ENCODE results near the gene LYPD3. TPM values are rescaled to one million over a fixed set of nuclear protein-coding genes. Genes with fewer than 3 reads are reported as not detected.
"Not testable (repeated sequence)": the region's sequence is repeated elsewhere in the genome, so short reads cannot be mapped to it uniquely, and the experiment has no call there.

The LYPD3 gene
- total RNA-seq, 4 donors from 2014 or later, result not detected

DNA sequence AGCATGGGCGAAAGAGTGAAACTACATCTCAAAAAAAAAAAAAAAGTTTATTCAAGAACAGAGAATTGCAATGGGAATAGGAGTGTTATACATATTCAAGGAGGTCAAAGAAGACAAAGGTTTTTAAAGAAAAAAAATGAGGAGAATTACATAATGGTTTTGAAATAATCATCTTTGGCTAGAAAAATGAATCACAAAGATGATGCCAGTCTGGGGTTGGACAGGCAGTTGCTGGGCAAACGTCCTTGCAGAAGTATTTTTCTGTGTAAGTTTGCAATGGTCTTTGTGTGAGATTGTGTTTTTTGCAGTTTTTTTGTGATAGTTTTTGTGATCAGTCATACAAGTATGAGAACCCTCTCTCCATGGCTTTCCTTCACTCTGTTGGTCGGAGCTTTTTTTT, 23.7 kb downstream of the LYPD3 start:
- in situ Hi-C loops (cut with MboI; ENCODE audit: low sequenced_read_pairs in 4 of 4), result loop anchor here in 1 of 4 donors (25.0 kb wide), 1 partner anchor 221 kb away; the partner anchor contains the start of gene PLAUR
- intact Hi-C loops (cut with DNase I; ENCODE audit: low total_unique reads), result no loop called here

GRCh38 chr19:43439709-43440063, 25.7 kb downstream of the LYPD3 start:
- H3K27me3 ChIP-seq, result peaks cover 0 to 5% (median 3%) of the 10 kb centered on the region in 3 donors
- peaks cover 0 to 5% of the 10 kb centered on the region in 2 donors for H3K4me1 ChIP-seq
- no peak overlapping the region for H3K27ac ChIP-seq
- DNase-seq (no peak), ATAC-seq (no peak)
- no peaks in the 10 kb centered on the region for H3K36me3 ChIP-seq
- intact Hi-C loops (cut with DNase I; ENCODE audit: low total_unique reads) (no loop called here), in situ Hi-C loops (cut with MboI; ENCODE audit: low sequenced_read_pairs in 4 of 4) (loop anchor here in 1 of 4 donors (25.0 kb wide), 1 partner anchor 223 kb away; the partner anchor contains the start of gene PLAUR)
- H3K9me3 ChIP-seq, result no peaks in the 10 kb centered on the region
- no peak overlapping the region for H3K4me3 ChIP-seq
- TF ChIP-seq CTCF (IDR thresholded peaks at IDR 0.05 in 4 of 5, conservative IDR thresholded peaks at IDR 0.05 in 1 of 5) (no peak), POLR2A (IDR thresholded peaks at IDR 0.05) (no peak)

More for the DNA sequence above, 23.7 kb downstream of the LYPD3 start:
- Histone ChIP-seq H3K4me3 (no peak overlapping the region), H3K4me1 (peaks cover 0 to 5% of the 10 kb centered on the region in 2 donors), H3K9me3 (no peaks in the 10 kb centered on the region), H3K27ac (no peak overlapping the region), H3K27me3 (peaks cover 0 to 5% (median 3%) of the 10 kb centered on the region in 3 donors), H3K36me3 (no peaks in the 10 kb centered on the region)
- ATAC-seq (no peak), DNase-seq (no peak)
- no peak for TF ChIP-seq POLR2A (IDR thresholded peaks at IDR 0.05)

- TF ChIP-seq CTCF (IDR thresholded peaks at IDR 0.05 in 4 of 5, conservative IDR thresholded peaks at IDR 0.05 in 1 of 5) (no peak), POLR2A (IDR thresholded peaks at IDR 0.05) (no peak)
- Histone ChIP-seq H3K27ac (no peak overlapping the region), H3K27me3 (peaks cover 0 to 5% (median 3%) of the 10 kb centered on the region in 3 donors), H3K36me3 (no peaks in the 10 kb centered on the region), H3K9me3 (no peaks in the 10 kb centered on the region), H3K4me3 (no peak overlapping the region), H3K4me1 (peaks cover 0 to 5% of the 10 kb centered on the region in 2 donors)
- DNase-seq, result no peak
- in situ Hi-C loops (cut with MboI; ENCODE audit: low sequenced_read_pairs in 4 of 4) (loop anchor here in 1 of 4 donors (25.0 kb wide), 1 partner anchor 223 kb away; the partner anchor contains the start of gene PLAUR), intact Hi-C loops (cut with DNase I; ENCODE audit: low total_unique reads) (no loop called here)
- no peak for ATAC-seq
Measured at GRCh38 chr19:43439032-43439708, 26.2 kb downstream of the LYPD3 start.

- H3K36me3 ChIP-seq, result no peaks in the 10 kb centered on the region
- ATAC-seq, result no peak
- H3K27me3 ChIP-seq, result peaks cover 0 to 5% (median 3%) of the 10 kb centered on the region in 3 donors
- H3K4me3 ChIP-seq, result no peak overlapping the region
- intact Hi-C loops (cut with DNase I; ENCODE audit: low total_unique reads) (no loop called here), in situ Hi-C loops (cut with MboI; ENCODE audit: low sequenced_read_pairs in 4 of 4) (loop anchor here in 1 of 4 donors (25.0 kb wide), 1 partner anchor 224 kb away; the partner anchor contains the start of gene PLAUR)
- no peak overlapping the region for H3K27ac ChIP-seq
- no peak for DNase-seq
- H3K4me1 ChIP-seq, result peaks cover 0 to 5% of the 10 kb centered on the region in 2 donors
- no peak for TF ChIP-seq CTCF (IDR thresholded peaks at IDR 0.05 in 4 of 5, conservative IDR thresholded peaks at IDR 0.05 in 1 of 5)
- no peak for TF ChIP-seq POLR2A (IDR thresholded peaks at IDR 0.05)
- no peaks in the 10 kb centered on the region for H3K9me3 ChIP-seq
Measured at GRCh38 chr19:43438291-43439031, 26.9 kb downstream of the LYPD3 start.

DNA sequence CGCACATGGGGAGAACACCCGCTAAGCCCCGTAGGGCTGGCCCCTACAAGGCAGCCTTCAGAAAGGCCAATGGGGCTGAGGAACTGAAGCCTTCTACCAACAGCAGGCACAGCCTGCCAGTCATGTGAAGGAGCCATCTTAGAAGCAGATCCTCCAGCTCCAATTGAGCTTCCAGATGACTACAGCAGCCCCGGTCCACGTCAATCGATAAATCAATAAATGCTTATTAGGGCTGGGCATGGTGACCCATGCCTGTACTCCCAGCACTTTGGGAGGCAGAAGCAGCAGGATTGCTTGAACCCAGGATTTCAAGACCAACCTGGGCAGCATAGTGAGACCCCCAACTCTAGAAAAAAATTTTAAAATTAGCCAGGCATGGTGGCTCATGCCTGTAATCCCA, 27.7 kb downstream of the LYPD3 start:
- DNase-seq (no peak), ATAC-seq (no peak)
- Histone ChIP-seq H3K27ac (no peak overlapping the region), H3K27me3 (peaks cover 0 to 5% (median 3%) of the 10 kb centered on the region in 3 donors), H3K4me1 (peaks cover 0 to 5% of the 10 kb centered on the region in 2 donors), H3K4me3 (no peak overlapping the region), H3K36me3 (no peaks in the 10 kb centered on the region), H3K9me3 (no peaks in the 10 kb centered on the region)
- in situ Hi-C loops (cut with MboI; ENCODE audit: low sequenced_read_pairs in 4 of 4) (loop anchor here in 1 of 4 donors (25.0 kb wide), 1 partner anchor 225 kb away; the partner anchor contains the start of gene PLAUR), intact Hi-C loops (cut with DNase I; ENCODE audit: low total_unique reads) (no loop called here)
- TF ChIP-seq CTCF (IDR thresholded peaks at IDR 0.05 in 4 of 5, conservative IDR thresholded peaks at IDR 0.05 in 1 of 5) (no peak), POLR2A (IDR thresholded peaks at IDR 0.05) (no peak)

DNA sequence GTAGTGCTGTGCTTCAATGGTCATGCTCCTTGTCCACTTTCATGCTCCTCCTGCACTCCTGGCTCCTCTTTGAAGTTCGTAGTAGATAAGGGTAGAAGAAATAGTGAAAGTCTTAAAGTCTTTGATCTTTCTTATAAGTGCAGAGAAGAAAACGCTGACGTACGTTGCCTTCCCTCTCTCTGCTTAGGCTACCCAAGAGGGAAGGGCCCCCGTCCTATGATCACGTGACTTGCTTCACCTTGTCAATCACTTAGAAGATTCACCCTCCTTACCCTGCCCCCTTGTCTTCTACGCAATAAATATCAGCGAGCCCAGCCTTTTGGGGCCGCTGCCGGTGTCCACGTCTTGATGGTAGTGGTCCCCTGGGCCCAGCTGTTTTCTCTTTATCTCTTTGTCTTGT, 28.1 kb downstream of the LYPD3 start:
- in situ Hi-C loops (cut with MboI; ENCODE audit: low sequenced_read_pairs in 4 of 4), result loop anchor here in 1 of 4 donors (25.0 kb wide), 1 partner anchor 225 kb away; the partner anchor contains the start of gene PLAUR
- DNase-seq; H3K4me3 ChIP-seq; H3K9me3 ChIP-seq; H3K36me3 ChIP-seq; ATAC-seq; intact Hi-C loops (cut with DNase I; ENCODE audit: low total_unique reads); H3K27ac ChIP-seq; H3K4me1 ChIP-seq; H3K27me3 ChIP-seq: not testable (repeated sequence)
